COLO668 (cell line): ENCODE results near the gene ABR.

Experiments
- DNase-seq: peaks from one replicate; lab custom pipeline; 2025; ENCODE audit not compliant: unreplicated experiment; lab: John Stamatoyannopoulos, UW

ABR gene

DNA sequence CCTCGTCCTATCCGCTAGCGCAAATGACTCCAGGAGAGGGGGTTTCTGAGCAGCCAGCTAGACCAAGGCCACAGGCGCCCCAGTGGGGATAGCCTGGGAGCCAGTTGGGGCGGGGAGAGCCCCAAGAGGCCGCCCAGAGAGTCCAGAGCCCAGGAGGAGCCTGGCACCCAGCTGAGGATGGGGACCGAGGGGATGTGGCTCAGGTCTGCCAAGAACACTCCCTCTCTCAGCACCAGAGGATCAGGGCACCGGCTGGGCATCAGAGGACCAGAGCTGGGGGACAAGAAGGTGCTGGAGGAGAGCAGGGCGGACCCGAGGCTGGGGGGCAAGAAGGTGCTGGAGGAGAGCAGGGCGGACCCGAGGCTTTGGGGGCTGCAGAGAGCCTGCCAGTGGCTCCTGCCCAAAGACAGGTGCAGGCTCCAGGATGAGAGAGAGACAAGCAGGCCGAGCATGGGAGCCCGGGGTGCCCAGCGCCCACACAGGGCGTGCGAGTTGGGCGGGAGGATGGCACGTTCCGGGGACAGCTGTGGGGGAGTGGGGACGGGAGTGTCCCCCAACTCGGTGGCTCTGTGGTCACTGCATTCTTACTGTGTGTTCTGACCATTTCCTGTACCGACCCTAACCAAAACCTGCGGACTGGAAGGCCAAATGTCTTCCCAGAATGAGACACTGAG lies 143.5 kb downstream of the ABR start:
- DNase-seq: no peak

DNA sequence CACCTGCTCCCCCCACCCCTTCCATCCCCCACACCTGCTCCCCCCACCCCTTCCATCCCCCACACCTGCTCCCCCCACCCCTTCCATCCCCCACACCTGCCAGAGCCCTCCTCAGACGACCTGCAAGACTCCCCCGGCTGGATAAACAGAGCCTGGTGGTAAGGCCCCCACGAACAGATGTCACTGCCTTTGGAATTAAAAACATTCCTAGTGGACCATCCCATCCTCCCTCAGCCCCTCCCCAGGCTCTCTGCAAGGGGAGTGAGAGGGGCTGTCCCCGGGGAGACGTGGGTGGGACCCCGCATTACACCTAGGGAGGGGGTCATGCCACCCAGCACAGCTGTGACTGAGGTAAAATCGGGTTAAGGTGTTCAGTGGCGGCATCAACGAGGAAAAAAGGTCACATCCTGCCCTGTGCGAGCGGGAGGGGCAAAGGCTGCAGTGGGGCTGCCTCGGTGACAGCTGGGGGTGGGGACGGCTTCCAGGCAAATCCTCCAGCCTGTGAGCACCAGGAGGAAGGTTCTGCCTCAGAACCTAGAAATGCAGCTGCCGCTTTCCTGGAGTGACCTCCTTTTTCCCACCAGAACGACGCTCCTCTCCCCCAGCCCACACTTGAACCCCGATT lies 144.1 kb downstream of the ABR start:
- no peak for DNase-seq

DNA sequence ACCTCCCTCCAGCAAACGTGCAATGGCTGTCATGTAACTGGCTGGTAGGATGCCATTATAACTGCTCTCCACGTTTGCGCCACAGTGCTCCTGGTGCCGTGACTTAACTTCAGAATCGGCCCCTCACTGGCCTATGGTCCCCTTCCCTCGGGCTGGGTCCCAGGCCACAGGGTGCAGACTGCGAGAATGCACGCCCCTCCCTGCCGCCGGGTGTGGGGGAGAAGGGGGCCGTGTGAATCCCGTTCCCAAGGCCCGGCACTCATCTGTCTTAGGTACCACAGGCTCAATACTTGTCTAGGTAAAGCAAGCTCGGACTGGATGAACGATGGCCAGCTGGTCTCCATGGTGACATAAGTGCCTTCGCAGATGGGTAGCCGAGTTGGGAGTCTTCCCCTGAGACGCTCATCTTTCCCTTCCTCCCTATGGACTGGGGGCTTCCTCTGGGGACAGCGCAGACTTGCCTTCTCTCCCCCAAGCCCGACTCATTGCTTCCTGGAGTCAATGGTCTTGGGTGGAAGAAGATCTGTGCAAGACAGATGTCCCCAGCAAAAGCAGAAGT lies 145.1 kb downstream of the ABR start:
- DNase-seq: no peak

DNA sequence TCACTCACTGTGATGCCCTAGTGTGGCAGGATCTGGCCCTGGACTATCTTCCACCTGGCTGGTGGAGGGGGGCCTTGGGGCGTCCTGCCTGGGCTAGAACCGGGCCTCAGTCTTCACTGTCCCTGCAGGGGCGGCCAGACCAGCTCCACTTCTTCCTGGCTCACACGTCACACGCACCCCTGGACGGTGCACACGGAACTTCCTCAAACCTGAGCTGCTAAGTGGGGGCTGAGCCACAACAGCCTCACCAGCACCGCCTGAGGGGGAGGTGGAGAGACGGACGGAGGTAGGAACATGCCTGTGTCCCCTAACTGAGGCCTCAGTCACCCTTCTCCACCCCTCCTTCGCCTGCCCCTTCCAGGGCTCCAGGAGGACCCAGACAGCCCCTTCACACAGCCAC lies 146.3 kb downstream of the ABR start:
- DNase-seq: no peak

DNA sequence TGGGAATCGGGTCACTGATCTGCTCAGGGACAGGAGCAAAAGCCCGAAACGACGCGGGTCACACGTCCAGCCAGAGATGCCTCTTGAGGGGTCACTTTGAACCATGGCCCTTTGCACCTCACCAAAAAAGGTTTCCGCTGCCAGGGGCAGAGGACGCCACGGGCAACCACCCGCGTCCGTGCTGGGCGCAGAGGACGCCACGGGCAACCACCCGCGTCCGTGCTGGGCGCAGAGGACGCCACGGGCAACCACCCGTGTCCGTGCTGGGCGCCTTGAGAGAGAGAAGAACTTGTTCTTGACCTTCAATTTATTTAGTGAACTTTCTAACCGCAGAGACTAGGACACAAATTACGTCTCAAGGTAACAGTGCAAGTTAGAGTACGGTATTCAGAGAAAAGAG lies 147.4 kb downstream of the ABR start:
- DNase-seq: no peak

DNA sequence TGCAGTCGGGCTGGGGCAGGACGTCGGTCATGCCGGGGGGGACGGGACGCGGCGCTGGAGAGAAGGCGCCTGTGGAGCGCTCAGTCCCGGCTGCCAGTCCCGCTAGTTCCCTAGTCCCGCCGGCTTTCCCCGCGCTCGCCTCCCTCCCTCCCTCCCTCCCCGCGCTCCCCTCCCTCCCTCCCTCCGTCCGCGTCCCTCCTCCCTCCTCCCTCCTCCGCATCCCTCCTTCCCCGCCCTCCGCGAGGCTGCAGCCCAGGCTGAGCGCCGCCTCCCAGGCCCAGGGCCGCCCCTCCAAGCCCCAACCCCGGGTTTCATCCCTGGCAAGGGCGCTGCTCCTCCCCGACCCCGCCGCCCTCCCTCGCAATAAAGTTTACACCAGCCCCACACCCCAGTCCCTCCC lies 148.1 kb downstream of the ABR start:
- DNase-seq: no peak

DNA sequence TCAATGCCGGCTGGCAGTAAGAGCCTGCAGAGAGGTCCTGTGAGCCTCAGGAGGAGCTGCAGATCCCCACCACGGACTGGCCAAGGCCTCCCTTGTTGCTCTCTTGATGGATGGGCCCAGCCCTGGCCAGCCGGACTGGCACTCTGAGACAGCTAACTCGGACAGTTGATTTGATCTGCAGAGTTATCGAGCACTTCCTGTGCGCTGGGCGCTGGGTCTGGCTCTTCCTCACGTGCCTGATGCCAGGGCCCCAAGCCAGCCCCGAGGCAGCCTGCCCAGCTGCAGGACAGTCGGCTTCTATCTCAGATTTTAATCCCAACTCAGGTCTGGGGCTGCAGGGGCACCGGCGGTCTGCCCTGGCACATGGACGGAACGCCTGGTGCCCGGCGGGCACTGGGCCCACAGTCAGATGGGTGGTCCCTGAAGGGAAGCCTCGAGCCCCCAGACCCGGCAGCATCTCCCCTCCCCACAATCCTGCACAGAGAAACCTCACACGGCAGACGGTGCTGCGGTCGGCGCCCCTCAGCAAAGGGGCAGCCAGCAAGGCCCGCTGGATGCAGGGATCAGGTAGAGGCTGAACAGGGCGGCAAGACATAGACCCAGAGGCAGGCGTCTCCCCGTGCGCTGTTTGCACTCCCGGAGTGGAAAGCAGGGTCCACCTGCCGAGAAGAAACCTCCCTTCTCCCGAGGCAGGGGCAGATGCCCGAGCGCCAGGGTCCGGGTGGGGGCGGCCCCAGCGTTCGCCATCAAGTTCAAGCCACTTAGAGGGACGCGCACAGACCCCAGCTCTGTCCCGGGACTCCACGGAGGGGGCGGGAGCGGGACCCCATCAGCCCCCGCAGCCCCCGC lies 148.9 kb downstream of the ABR start:
- DNase-seq: no peak

DNA sequence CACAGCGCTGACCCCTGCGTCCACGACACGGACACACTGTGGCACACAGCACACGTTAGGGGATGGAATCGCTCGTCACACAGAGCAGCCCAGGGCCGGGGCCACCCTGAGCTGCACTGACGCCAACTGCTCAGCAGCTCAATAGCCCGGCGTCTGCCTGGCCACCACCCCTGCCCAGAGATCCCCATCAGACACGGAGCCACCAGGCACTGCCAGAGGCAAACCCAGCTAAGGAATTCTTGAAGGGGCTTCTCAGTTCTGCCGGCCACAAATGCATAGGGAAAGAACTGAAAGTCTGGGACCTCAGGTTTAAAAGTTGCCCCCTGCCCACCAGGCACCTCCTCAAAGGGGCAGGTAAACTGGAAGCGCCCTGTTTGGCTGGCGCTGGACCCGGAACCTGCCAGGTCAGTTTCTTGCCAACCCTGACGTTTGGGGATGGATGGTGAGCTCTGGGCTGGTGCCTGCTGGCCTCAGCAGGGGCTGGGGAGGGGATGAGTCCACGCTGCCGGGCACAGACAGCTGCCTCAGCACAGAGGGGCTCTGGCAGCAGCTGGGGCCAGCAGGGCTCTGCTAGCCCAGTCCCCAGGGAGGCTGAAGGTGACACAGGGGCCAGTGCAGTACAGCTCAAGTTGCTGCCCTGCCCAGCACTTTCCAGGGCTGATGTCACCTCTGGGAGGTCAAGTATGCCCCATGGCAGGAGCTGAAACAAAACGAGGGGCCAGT lies 149.7 kb downstream of the ABR start:
- DNase-seq: no peak

DNA sequence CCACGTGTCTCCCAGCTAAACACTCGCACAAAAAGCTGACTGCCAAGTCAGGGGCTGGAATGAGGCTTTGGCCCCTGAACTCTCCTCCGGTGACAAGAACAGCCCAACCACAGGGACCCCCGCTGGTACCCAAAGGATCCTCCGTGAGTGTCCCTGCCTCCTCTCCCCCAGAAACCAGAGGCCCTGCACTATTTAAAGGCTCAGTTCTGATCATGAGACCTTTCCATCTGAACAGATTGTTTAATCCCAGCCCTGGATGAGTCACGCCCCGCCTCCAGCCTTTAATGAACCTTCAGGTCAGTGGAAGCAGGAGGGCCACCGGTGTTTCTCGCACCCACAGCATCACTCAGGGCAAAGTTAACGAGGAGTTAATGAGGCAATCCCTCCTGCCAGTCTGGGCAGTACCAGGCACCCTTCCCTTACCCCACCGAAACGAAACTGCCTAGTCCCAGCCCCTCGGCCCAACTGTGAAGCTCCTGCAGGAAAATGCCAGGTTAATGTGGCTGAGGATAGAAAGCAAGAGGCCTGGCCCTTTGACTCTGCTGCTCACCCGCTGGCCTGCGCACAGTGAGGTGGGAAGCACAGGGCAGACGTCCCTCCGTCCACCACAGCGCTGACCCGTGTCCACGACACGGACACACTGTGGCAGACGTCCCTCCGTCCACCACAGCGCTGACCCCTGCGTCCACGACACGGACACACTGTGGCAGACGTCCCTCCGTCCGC lies 150.4 kb downstream of the ABR start:
- no peak for DNase-seq

DNA sequence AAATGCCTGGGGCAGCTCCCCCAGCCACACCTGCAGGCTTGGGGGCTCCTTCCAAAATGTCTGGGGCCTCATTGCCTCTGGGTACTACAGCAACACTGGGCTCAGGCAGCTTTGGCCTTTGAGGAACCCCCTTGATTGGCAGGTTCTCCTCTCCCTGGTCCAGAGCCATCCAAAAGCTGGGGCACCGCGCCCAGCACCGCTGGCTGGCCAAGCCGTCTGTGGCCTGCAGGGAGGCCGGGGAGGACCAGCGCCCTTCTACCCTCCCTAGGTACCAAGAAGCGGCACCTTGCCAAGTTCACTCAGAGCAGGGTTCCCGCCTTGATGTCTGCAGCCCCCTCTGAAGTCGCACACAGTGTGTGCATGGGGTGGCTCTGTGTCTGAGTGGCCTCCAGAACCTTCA lies 152.7 kb downstream of the ABR start:
- DNase-seq: no peak

DNA sequence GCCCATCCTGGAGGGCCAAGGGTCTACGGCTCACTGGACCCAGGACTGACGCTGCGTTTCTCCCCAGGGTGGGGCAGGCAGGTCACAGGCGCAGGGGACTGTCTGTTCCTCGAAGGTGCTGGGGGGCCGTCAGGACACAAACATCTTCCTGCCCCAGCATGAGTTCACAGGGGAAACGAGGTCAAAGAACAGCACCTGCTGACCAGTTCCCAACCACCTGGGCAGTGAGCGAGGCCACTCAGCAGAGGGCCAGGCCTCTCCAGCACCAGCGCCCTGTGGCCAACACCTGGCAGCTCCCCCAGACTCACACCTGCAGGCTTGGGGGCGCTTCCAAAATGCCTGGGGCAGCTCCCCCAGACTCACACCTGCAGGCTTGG lies 153.2 kb downstream of the ABR start:
- DNase-seq: no peak

DNA sequence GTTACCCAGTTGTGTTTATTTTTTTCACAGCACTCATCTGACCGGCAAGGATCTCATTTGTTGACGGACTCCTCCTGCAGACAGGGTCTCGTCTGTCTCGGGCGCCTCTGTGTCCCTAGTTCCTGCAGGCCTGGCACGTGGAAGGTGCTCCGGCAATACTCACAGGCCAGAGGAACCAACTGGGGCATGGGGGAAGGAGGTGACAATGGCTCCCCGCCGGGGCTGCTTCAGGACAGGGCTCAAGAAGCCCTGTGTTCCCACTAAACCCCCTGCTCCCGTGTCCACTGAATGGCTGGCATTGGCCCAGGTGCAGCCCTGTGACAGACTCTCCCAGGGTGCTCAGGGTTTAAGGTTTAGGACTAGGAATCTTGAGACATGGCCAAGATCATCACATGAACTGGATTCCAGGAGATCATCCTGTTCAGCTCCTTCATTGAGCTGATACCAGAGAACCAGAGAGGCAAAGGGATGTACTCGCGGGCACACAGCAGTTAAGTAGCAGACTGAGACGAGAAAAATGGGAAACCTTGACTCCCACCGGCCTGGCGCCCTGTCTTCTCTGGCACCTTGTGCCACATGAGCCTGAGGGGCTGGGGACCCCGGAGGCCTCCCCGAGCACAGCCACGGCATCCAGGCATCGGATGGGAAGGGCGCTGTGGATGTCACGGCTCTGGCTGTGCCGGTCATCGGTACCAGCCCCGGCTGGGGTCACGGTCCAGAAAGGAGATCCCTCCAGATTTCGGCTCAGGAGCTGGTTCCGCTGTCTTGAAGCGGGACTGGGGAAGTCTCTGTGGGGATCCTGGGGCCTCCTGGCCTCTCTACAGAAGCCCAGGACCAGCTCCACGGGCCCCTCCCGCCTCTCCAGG lies 153.8 kb downstream of the ABR start:
- DNase-seq: no peak

DNA sequence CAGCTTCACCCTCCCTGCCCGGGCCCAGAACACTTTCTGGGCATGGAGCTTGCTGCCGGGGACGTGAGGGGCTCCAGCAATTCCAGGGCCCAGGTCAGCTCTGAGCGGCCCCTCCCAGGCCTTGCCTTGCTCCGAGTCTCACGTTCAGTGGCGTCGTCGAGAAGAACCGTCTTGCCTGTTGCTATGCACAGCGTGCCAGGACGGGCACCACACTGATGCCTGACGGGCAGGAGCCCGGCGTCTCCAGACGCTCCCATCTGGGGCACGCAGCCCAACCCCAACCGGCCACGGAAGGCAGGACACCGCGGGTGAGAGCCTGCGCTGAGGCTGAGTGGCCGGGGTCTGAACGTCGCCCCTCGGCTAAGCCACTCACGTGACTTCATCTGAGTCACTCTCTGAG lies 155.7 kb downstream of the ABR start:
- no peak for DNase-seq

DNA sequence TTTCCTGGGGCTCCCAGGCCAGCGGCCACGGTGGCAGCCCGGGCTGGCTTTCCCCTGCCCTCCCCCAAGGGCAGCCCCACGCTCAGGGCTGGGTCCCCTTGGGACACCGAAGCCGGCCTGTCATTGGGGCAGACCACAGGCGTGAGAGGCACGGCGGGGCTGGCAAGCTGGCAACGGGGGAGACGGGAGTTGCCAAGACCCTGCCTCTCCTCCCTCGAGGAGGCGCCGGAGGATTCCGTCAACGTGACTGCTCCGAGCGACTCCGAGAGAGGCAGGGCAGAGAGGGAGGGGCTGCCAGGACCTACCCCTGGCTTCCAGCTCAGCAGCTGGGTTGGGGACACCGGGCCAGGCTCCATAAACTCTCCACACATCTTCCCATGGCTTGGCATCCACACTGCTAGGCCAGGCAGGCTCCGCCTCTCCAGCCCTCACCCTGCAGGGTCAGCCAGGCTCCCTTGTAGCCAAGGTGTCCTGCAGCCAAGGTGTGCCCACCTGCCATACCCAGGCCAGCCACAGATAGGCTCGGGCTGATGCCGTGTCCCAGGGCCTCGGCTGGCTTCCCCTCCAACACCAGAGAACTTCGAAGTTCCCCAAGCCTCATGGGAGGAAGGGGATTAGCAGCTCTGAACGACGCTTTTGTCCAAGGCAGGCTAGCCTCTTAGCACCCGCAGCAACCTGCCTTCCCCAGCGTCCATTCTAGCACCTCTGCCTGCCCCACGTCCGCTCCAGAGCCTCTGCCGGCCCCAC lies 157.3 kb downstream of the ABR start:
- DNase-seq: no peak

DNA sequence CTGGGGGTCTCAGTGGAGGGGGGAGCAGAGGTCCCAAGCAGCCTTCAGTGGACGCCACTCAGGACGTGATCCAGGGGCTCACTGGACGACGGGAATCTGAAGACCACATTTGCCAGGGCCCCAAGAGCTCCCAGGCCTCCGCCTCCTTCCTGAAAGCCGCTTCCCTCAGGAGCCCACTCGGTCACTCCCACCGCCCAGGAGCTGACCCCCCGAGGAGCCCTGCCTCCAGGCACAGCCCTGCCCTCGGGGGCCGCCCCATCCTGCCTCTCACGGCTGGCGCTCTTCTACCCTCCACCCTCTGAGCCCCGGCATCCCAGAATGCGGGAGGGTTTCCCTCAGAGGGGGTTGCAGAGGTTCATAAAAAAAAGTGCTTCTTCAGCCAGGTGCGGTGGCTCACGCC lies 158.6 kb downstream of the ABR start:
- no peak for DNase-seq

DNA sequence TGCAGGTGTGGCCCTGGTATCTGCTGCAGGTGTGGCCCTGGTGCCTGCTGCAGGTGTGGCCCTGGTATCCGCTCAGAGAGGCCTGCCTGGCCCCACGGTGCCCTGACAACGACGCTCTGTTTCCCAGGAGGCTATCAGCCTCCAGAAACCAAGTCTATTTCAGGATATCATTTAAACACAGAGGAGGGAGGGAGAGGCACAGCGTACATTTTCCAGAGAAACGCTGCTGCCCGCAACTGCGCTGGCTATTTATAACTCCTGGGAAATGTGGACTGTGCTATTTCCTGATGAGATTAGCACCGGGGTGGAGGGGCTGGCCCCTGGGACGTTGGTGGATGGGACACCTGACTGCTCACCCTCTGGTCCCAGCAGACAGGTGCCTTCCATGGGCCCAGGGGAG lies 160.3 kb downstream of the ABR start:
- DNase-seq: no peak

DNA sequence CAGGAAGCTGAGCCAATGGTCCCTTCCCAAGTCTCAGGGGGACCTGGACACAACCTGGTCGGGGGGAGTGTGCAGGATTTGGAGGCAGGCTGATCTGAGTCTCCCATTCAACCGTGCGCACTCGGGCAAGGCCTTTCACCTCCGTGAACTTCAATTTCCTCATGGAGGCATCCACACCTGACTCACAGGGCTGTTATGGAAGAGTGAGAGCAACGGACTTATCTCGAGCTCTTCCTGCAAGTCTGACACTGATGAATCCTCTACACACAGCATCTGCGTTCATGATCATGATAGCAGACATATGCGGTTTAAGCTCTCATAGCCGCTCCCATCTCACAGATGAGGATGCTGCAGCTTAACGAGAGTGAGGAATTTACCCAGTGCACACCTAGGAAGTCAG lies 161.2 kb downstream of the ABR start:
- DNase-seq: no peak

DNA sequence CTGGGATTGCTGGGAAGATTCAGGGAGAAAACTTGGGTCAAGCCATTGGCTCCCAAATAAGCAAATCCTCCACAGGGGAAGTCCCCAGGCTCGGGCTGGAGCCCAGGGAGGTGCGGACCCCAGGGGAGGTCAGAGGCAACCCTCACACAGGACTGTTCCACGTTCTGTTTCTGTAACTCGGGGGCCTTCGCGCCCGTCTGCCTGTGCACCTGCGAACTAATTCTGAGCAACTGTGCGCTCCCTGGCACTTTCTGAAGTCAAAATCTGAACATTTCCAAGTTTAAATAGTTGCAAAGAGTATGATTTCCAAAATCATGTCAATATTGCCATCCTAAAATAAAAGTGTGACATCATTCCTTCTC lies 166.1 kb downstream of the ABR start:
- no peak for DNase-seq
